Adipose tissue (tissue), 3 donors: ENCODE data around the gene FAM107B. TPM values are rescaled to one million over a fixed set of nuclear protein-coding genes. Genes with fewer than 3 reads are reported as not detected.
A peak's percentile ranks its signal among the peaks of the same experiment; 100 is the strongest.
"Not testable (repeated sequence)": the region's sequence is repeated elsewhere in the genome, so short reads cannot be mapped to it uniquely, and the experiment has no call there.

Experiments used
- H3K27ac ChIP-seq: one replicate; pipeline ENCODE4 v1.5.1; 2013; ENCODE audit warnings: low read depth, low read length
- WGBS, 3 donors: extraction: QIAGEN DNeasy Blood & Tissue Kit; methylation state at CpG; one replicate each; pipeline ENCODE4 v1.1.7; 2013; 5-methylcytosine and 5-hydroxymethylcytosine counted together
- polyA plus RNA-seq, 3 donors: library from polyadenylated mRNA; stranded (reverse); fragments of 200-250 nt; gene quantifications; one replicate each; pipeline ENCODE4 v1.2.3, GENCODE V29; 2013
- donor health status: healthy with polysubstance abuse.
- donor health status: Bipolar disorder and iron deficiency.
- donor health status: healthy.

Gene FAM107B
- polyA plus RNA-seq, 3 donors = 31.3 to 45.9 (median 37.6) TPM

GRCh38 chr10:14658331-14659127 lies 116.2 kb downstream of the FAM107B start:
- no peak overlapping the region for H3K27ac ChIP-seq
- WGBS, 3 donors = 58 to 78% (median 64%) methylated on average over 7 of the region's 7 CpGs

- H3K27ac ChIP-seq = no peak overlapping the region
- WGBS, 3 donors = 75 to 92% (median 80%) methylated on average over 7 of the region's 7 CpGs
Observed at GRCh38 chr10:14656052-14656730, 118.5 kb downstream of the FAM107B start.

GRCh38 chr10:14654821-14655382 lies 119.8 kb downstream of the FAM107B start:
- WGBS, 3 donors = 77 to 87% (median 86%) methylated on average over 3 of the region's 3 CpGs
- H3K27ac ChIP-seq = no peak overlapping the region

GRCh38 chr10:14653271-14654161 lies 121.2 kb downstream of the FAM107B start:
- 15 to 30% (median 26%) methylated on average over 8 of the region's 8 CpGs for WGBS, 3 donors
- no peak overlapping the region for H3K27ac ChIP-seq

GRCh38 chr10:14652816-14653215 lies 121.9 kb downstream of the FAM107B start:
- WGBS, 3 donors = 51 to 88% (median 86%) methylated on average over 5 of the region's 5 CpGs
- H3K27ac ChIP-seq = no peak overlapping the region

GRCh38 chr10:14652067-14652466 lies 122.6 kb downstream of the FAM107B start:
- WGBS, 3 donors = 94 to 97% (median 97%) methylated on average over 3 of the region's 3 CpGs
- H3K27ac ChIP-seq = no peak overlapping the region

- 88 to 96% (median 89%) methylated on average over 4 of the region's 4 CpGs for WGBS, 3 donors
- no peak overlapping the region for H3K27ac ChIP-seq
Observed at GRCh38 chr10:14649739-14650138, 125.0 kb downstream of the FAM107B start.

- H3K27ac ChIP-seq = no peak overlapping the region
- WGBS, 3 donors = 78 to 93% (median 85%) methylated on average over 2 of the region's 2 CpGs
Observed at GRCh38 chr10:14648946-14649345, 125.8 kb downstream of the FAM107B start.

GRCh38 chr10:14648005-14648765 lies 126.5 kb downstream of the FAM107B start:
- WGBS, 3 donors = 14 to 44% (median 16%) methylated on average over 15 of the region's 15 CpGs
- peak overlapping the region; percentile 9 for H3K27ac ChIP-seq

- WGBS, 3 donors = 70 to 92% (median 72%) methylated on average over 6 of the region's 6 CpGs
Observed at GRCh38 chr10:14645239-14645960, 129.3 kb downstream of the FAM107B start.

GRCh38 chr10:14639637-14640036 lies 135.1 kb downstream of the FAM107B start:
- 65 to 71% (median 66%) methylated on average over 3 of the region's 3 CpGs for WGBS, 3 donors
- no peak overlapping the region for H3K27ac ChIP-seq

More at GRCh38 chr10:14645239-14645960, 129.3 kb downstream of the FAM107B start:
- H3K27ac ChIP-seq = no peak overlapping the region

- H3K27ac ChIP-seq = no peak overlapping the region
- 46 to 79% (median 68%) methylated on average over 7 of the region's 7 CpGs for WGBS, 3 donors
Observed at GRCh38 chr10:14635043-14635710, 139.5 kb downstream of the FAM107B start.

GRCh38 chr10:14634572-14634971 lies 140.1 kb downstream of the FAM107B start:
- WGBS, 3 donors = 64 to 94% (median 65%) methylated on average over 5 of the region's 5 CpGs

GRCh38 chr10:14625765-14626525 lies 148.8 kb downstream of the FAM107B start:
- H3K27ac ChIP-seq = no peak overlapping the region
- 66 to 72% (median 69%) methylated on average over 10 of the region's 10 CpGs for WGBS, 3 donors

More at GRCh38 chr10:14634572-14634971, 140.1 kb downstream of the FAM107B start:
- H3K27ac ChIP-seq = not testable (repeated sequence)

- WGBS, 3 donors = 84 to 93% (median 86%) methylated on average over 4 to 7 of the region's 7 CpGs
- H3K27ac ChIP-seq = no peak overlapping the region
Observed at GRCh38 chr10:14625192-14625631, 149.5 kb downstream of the FAM107B start.

- no peak overlapping the region for H3K27ac ChIP-seq
- 79 to 89% (median 85%) methylated on average over 8 of the region's 8 CpGs for WGBS, 3 donors
Observed at GRCh38 chr10:14624600-14624999, 150.1 kb downstream of the FAM107B start.
